ENCODE measurements around the gene STK11. TPM values are rescaled to one million over a fixed set of nuclear protein-coding genes. Genes with fewer than 3 reads are reported as not detected.
A peak's percentile ranks its signal among the peaks of the same experiment; 100 is the strongest.

STK11 gene
- total RNA-seq, 1 donor from 2014 or later, result 61.6 TPM

DNA sequence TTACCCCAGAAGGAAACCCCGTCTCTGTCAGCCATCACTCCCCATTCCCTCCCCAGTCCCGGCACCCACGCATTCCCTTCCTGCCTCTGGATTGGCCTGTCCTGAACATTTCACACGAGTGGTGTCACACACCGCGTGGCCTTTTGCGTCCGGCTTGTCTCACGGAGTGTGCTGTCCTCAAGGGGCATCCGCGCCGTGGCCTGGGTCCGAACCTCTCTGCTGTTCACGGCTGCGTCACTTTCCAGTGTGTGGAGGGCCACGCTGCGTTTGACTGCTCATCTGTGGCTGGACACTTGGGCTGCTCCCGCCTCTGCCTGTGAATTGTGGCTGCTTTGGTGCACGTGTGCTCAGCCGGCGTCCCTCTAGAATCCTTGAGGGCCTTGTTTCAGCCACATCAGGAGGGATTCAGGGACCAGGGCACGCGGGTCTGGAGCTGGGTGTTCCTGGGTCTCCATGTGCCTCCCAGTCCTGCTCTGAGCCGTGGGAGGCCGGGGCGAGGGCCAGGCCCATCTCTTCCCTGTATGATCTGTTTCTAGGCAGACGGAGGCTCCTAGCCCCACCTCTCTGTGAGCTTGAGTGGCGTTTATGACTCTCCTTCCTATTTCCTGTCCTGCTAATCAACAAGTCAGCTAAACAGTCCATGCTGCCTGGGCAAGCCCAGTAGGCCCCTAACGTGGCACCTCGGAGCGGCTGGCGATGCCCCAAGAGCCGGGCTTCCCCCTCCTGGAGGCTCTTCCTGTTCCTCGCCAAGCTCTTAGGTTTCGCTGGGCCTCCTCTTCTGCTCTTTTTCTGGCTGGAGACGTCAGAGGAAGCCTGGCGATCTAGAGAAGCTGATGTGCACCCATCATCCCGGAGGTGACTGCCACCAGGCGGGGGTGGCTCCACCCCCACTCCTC is 8.1 kb downstream of the STK11 start:
- peaks cover 49% of the 10 kb centered on the region for H3K4me1 ChIP-seq (ENCODE audit: insufficient read depth, low read length)
- peak overlapping the region; percentile 5 for H3K4me2 ChIP-seq (ENCODE audit: low read length)
- H3K4me3 Mint-ChIP-seq (ENCODE audit: unreplicated experiment), result peak overlapping the region; percentile 50
- H2AFZ ChIP-seq (ENCODE audit: low read depth, low read length), result peak overlapping the region; percentile 10
- peaks cover 6% of the 10 kb centered on the region for H3K36me3 Mint-ChIP-seq (ENCODE audit: low read depth, unreplicated experiment)
- no peaks in the 10 kb centered on the region for H3K9me3 ChIP-seq (ENCODE audit: insufficient read depth, low read depth, low read length)
- H3K27me3 ChIP-seq (ENCODE audit: insufficient read depth, low read length), result no peaks in the 10 kb centered on the region
- H3K4me1 Mint-ChIP-seq (ENCODE audit: low read depth, unreplicated experiment), result peaks cover 31% of the 10 kb centered on the region
- FAIRE-seq (no peak), DNase-seq (ENCODE audit: low read depth) (peak; percentile 67)
- peaks cover 89% of the 10 kb centered on the region for H3K79me2 ChIP-seq (ENCODE audit: insufficient read depth, low read length)
- H3K4me3 ChIP-seq (ENCODE audit: insufficient read depth, low read depth, low read length), result no peak overlapping the region
- H3K36me3 ChIP-seq (ENCODE audit: insufficient read depth, low read length), result no peaks in the 10 kb centered on the region
- TF ChIP-seq EZH2 (IDR thresholded peaks at IDR 0.05; ENCODE audit: insufficient read depth, low read length) (no peak), CTCF (IDR thresholded peaks at IDR 0.05; ENCODE audit: insufficient read depth, low read depth, low read length) (no peak)
- peak overlapping the region; percentile 87 for H3K27ac Mint-ChIP-seq (ENCODE audit: unreplicated experiment)
- H3K9me3 Mint-ChIP-seq (ENCODE audit: unreplicated experiment), result no peaks in the 10 kb centered on the region
- H3K27me3 Mint-ChIP-seq (ENCODE audit: low read depth, unreplicated experiment), result no peaks in the 10 kb centered on the region
- H3K9ac ChIP-seq (ENCODE audit: low read length), result peak overlapping the region; percentile 69
- peak overlapping the region; percentile 43 for H3K27ac ChIP-seq (ENCODE audit: low read depth, low read length)
- peaks cover 72% of the 10 kb centered on the region for H4K20me1 ChIP-seq (ENCODE audit: insufficient read depth, low read length)

GRCh38 chr19:1214299-1214861 is 8.8 kb downstream of the STK11 start:
- H3K4me1 Mint-ChIP-seq (ENCODE audit: low read depth, unreplicated experiment), result peaks cover 31% of the 10 kb centered on the region
- no peak overlapping the region for H3K4me3 ChIP-seq (ENCODE audit: insufficient read depth, low read depth, low read length)
- H3K9me3 ChIP-seq (ENCODE audit: insufficient read depth, low read depth, low read length), result no peaks in the 10 kb centered on the region
- peak overlapping the region; percentile 27 for H3K27ac ChIP-seq (ENCODE audit: low read depth, low read length)
- no peaks in the 10 kb centered on the region for H3K27me3 ChIP-seq (ENCODE audit: insufficient read depth, low read length)
- TF ChIP-seq CTCF (IDR thresholded peaks at IDR 0.05; ENCODE audit: insufficient read depth, low read depth, low read length), result no peak
- TF ChIP-seq EZH2 (IDR thresholded peaks at IDR 0.05; ENCODE audit: insufficient read depth, low read length), result no peak
- H3K79me2 ChIP-seq (ENCODE audit: insufficient read depth, low read length), result peaks cover 87% of the 10 kb centered on the region
- H2AFZ ChIP-seq (ENCODE audit: low read depth, low read length), result no peak overlapping the region
- H3K9me3 Mint-ChIP-seq (ENCODE audit: unreplicated experiment), result no peaks in the 10 kb centered on the region
- peaks cover 6% of the 10 kb centered on the region for H3K36me3 Mint-ChIP-seq (ENCODE audit: low read depth, unreplicated experiment)
- H3K4me1 ChIP-seq (ENCODE audit: insufficient read depth, low read length), result peaks cover 49% of the 10 kb centered on the region
- H3K4me3 Mint-ChIP-seq (ENCODE audit: unreplicated experiment), result peak overlapping the region; percentile 50
- peak overlapping the region; percentile 69 for H3K9ac ChIP-seq (ENCODE audit: low read length)
- H3K36me3 ChIP-seq (ENCODE audit: insufficient read depth, low read length), result no peaks in the 10 kb centered on the region
- FAIRE-seq, result no peak
- peaks cover 69% of the 10 kb centered on the region for H4K20me1 ChIP-seq (ENCODE audit: insufficient read depth, low read length)
- peak overlapping the region; percentile 87 for H3K27ac Mint-ChIP-seq (ENCODE audit: unreplicated experiment)
- no peak for DNase-seq (ENCODE audit: low read depth)
- H3K27me3 Mint-ChIP-seq (ENCODE audit: low read depth, unreplicated experiment), result no peaks in the 10 kb centered on the region
- peak overlapping the region; percentile 5 for H3K4me2 ChIP-seq (ENCODE audit: low read length)
